Measurements from ENCODE around the gene GLRA1. TPM values are rescaled to one million over a fixed set of nuclear protein-coding genes. Genes with fewer than 3 reads are reported as not detected.
"Not testable (repeated sequence)": the region's sequence is repeated elsewhere in the genome, so short reads cannot be mapped to it uniquely, and the experiment has no call there.

GLRA1 gene
- total RNA-seq, 2 experiments from 2014 or later, result not detected

DNA sequence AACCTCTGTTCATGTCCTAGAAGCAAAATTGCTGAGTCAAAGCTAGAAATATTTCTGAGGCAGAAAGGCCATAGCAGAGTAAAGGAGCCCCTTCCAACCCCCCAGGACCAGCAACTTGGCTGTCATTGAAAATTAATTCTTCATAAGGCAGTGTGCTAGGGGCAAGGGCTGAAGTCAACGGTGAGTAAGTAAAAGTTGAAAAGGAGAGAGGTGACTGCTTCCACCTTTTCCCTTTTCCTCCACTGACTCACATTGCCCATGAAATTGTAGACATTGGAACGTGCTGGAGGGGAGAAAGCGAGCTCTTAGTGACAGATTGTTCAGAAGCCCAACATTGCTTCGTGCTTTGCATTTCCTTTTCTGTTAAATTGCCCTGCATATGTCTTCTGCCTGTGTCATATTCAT lies 19.1 kb downstream of the GLRA1 start:
- no peak overlapping the region for H3K27ac Mint-ChIP-seq
- no peak overlapping the region for H3K4me3 Mint-ChIP-seq
- H3K36me3 Mint-ChIP-seq, result no peaks in the 10 kb centered on the region
- H3K9me3 Mint-ChIP-seq, result no peaks in the 10 kb centered on the region
- POLR2A ChIA-PET, result no interaction called here
- no peaks in the 10 kb centered on the region for H3K4me1 Mint-ChIP-seq
- peaks cover 4% of the 10 kb centered on the region for H3K27me3 Mint-ChIP-seq
- ATAC-seq (ENCODE audit: low read depth), result no peak
- DNase-seq, result no peak

- no peaks in the 10 kb centered on the region for H3K4me1 Mint-ChIP-seq
- H3K4me3 Mint-ChIP-seq, result no peak overlapping the region
- DNase-seq (no peak), ATAC-seq (ENCODE audit: low read depth) (no peak)
- no peak overlapping the region for H3K27ac Mint-ChIP-seq
- no peaks in the 10 kb centered on the region for H3K9me3 Mint-ChIP-seq
- peaks cover 4% of the 10 kb centered on the region for H3K27me3 Mint-ChIP-seq
- no peaks in the 10 kb centered on the region for H3K36me3 Mint-ChIP-seq
- POLR2A ChIA-PET, result no interaction called here
Measured at GRCh38 chr5:151904909-151905308, 19.7 kb downstream of the GLRA1 start.

DNA sequence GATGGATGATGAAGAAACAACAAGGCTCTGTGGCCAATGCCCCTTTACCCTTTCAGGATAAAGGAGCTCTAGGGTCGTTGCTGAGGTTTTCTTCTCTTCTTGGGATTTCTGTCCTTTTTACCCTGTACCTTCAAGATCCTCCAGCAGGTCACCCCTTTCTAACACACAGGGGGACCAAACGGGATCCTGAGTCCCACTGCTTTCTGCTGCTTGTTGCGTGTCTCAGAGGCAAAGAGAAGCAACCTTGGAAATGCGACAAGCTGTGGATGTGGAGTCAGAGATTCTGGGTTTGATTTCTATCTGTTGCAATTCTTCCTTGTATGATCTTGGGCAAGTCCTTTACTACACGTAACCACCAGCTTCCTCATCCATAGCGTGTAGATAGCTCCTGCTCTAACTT lies 20.5 kb downstream of the GLRA1 start:
- no peak overlapping the region for H3K27ac Mint-ChIP-seq
- H3K9me3 Mint-ChIP-seq, result no peaks in the 10 kb centered on the region
- no peaks in the 10 kb centered on the region for H3K4me1 Mint-ChIP-seq
- H3K27me3 Mint-ChIP-seq, result peaks cover 4% of the 10 kb centered on the region
- no peak overlapping the region for H3K4me3 Mint-ChIP-seq
- DNase-seq (no peak), ATAC-seq (ENCODE audit: low read depth) (no peak)
- H3K36me3 Mint-ChIP-seq, result no peaks in the 10 kb centered on the region
- POLR2A ChIA-PET, result no interaction called here

GRCh38 chr5:151903243-151903653 lies 21.4 kb downstream of the GLRA1 start:
- ATAC-seq (ENCODE audit: low read depth) (no peak), DNase-seq (no peak)
- Mint-ChIP-seq H3K4me1 (no peaks in the 10 kb centered on the region), H3K4me3 (no peak overlapping the region), H3K9me3 (peaks cover 1% of the 10 kb centered on the region), H3K27me3 (peaks cover 7% of the 10 kb centered on the region), H3K36me3 (no peaks in the 10 kb centered on the region), H3K27ac (no peak overlapping the region)
- POLR2A ChIA-PET, result no interaction called here

DNA sequence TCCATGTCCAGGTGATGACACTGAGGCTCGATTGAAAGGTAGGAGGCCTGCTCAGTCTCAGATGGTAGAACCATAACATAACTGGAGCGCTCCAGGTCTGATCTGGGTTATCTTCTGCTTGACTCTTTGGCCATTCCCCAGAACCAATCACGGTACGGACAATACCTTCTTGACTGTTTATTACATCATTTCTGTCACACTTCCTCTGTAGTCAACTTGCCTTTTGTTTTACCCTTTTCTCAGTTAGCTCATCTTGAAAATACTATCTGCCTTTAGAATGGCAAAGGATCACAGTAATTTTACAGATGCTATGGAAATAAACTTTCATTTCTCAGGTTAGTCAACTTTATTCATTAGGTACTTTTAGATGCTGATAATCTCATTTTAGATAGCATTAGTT lies 22.4 kb downstream of the GLRA1 start:
- POLR2A ChIA-PET, result no interaction called here
- Mint-ChIP-seq H3K27me3 (peaks cover 7% of the 10 kb centered on the region), H3K4me1 (no peaks in the 10 kb centered on the region), H3K9me3 (peaks cover 1% of the 10 kb centered on the region), H3K4me3 (no peak overlapping the region), H3K27ac (no peak overlapping the region), H3K36me3 (no peaks in the 10 kb centered on the region)
- no peak for DNase-seq
- no peak for ATAC-seq (ENCODE audit: low read depth)

- Mint-ChIP-seq H3K4me3 (no peak overlapping the region), H3K27me3 (peaks cover 7% of the 10 kb centered on the region)
Measured at GRCh38 chr5:151901611-151902010, 23.0 kb downstream of the GLRA1 start.

DNA sequence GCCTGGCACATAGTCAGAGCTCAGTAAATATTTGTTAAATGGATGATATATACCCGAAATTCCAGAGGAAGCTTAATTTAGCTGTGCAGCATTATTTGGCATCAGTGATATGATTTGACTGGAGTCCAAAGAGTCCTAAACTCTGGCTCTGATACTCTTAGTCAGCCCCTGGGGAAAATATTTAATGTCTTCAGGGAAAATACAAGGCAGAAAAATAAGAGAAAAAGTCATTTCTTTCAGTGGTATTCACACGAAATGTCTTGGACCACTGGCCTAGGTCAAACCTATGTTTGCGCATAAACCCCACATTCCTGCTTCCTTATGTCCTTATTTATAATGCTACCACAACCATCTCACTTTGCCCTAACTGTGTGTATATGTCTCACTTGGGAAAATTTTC lies 23.8 kb downstream of the GLRA1 start:
- no peak overlapping the region for H3K27ac Mint-ChIP-seq
- H3K27me3 Mint-ChIP-seq, result peaks cover 7% of the 10 kb centered on the region
- no peaks in the 10 kb centered on the region for H3K36me3 Mint-ChIP-seq
- peaks cover 1% of the 10 kb centered on the region for H3K9me3 Mint-ChIP-seq
- no peaks in the 10 kb centered on the region for H3K4me1 Mint-ChIP-seq
- no peak overlapping the region for H3K4me3 Mint-ChIP-seq
- DNase-seq (no peak), ATAC-seq (ENCODE audit: low read depth) (no peak)
- POLR2A ChIA-PET, result no interaction called here

More at GRCh38 chr5:151901611-151902010, 23.0 kb downstream of the GLRA1 start:
- DNase-seq, result no peak
- Mint-ChIP-seq H3K9me3 (peaks cover 1% of the 10 kb centered on the region), H3K36me3 (no peaks in the 10 kb centered on the region), H3K27ac (no peak overlapping the region), H3K4me1 (no peaks in the 10 kb centered on the region)
- ATAC-seq (ENCODE audit: low read depth), result no peak
- POLR2A ChIA-PET, result no interaction called here

GRCh38 chr5:151899399-151899798 lies 25.3 kb downstream of the GLRA1 start:
- Mint-ChIP-seq H3K4me3 (no peak overlapping the region), H3K36me3 (no peaks in the 10 kb centered on the region)
- POLR2A ChIA-PET, result no interaction called here

GRCh38 chr5:151897896-151898295 lies 26.8 kb downstream of the GLRA1 start:
- H3K4me1 Mint-ChIP-seq, result no peaks in the 10 kb centered on the region
- POLR2A ChIA-PET, result no interaction called here

More at GRCh38 chr5:151899399-151899798, 25.3 kb downstream of the GLRA1 start:
- ATAC-seq (ENCODE audit: low read depth) (no peak), DNase-seq (no peak)
- Mint-ChIP-seq H3K4me1 (no peaks in the 10 kb centered on the region), H3K27ac (no peak overlapping the region), H3K27me3 (peaks cover 7% of the 10 kb centered on the region), H3K9me3 (peaks cover 1% of the 10 kb centered on the region)

DNA sequence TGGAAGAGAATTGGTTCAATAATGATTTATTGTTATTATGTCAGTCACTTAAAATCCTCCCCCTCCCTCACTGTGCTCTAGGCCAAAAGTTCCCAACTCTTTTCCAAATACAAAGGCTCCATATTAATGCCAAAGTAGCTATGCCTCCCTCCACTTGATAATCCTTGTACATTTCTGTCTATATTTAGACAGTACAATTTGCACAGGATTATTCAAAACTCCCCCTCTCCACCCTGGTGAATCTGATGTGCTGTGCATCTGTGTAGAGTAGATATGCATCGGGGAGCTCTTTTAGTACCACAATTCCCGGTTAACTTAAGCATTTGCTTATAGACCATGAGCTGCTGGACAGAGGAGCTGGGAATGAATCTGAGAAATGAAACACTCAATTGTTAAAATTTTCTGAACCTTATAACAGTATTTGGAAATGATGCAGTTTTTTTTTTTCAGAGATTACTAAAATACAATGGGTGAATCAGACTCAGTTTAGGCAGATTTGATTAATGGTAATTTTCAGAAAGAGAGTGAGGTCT lies 27.6 kb downstream of the GLRA1 start:
- H3K27ac Mint-ChIP-seq, result no peak overlapping the region
- ATAC-seq (ENCODE audit: low read depth) (no peak), DNase-seq (no peak)
- H3K36me3 Mint-ChIP-seq, result no peaks in the 10 kb centered on the region
- no peaks in the 10 kb centered on the region for H3K4me1 Mint-ChIP-seq
- peaks cover 3% of the 10 kb centered on the region for H3K27me3 Mint-ChIP-seq
- POLR2A ChIA-PET, result no interaction called here
- peaks cover 1% of the 10 kb centered on the region for H3K9me3 Mint-ChIP-seq
- H3K4me3 Mint-ChIP-seq, result no peak overlapping the region

More at GRCh38 chr5:151897896-151898295, 26.8 kb downstream of the GLRA1 start:
- Mint-ChIP-seq H3K27me3 (peaks cover 3% of the 10 kb centered on the region), H3K27ac (no peak overlapping the region), H3K36me3 (no peaks in the 10 kb centered on the region), H3K9me3 (peaks cover 1% of the 10 kb centered on the region), H3K4me3 (no peak overlapping the region)
- ATAC-seq (ENCODE audit: low read depth) (no peak), DNase-seq (no peak)

GRCh38 chr5:151896031-151896691 lies 28.5 kb downstream of the GLRA1 start:
- DNase-seq (no peak), ATAC-seq (ENCODE audit: low read depth) (no peak)
- H3K4me1 Mint-ChIP-seq, result no peaks in the 10 kb centered on the region
- H3K4me3 Mint-ChIP-seq, result no peak overlapping the region
- H3K36me3 Mint-ChIP-seq, result no peaks in the 10 kb centered on the region
- H3K27ac Mint-ChIP-seq, result no peak overlapping the region
- POLR2A ChIA-PET, result no interaction called here
- peaks cover 3% of the 10 kb centered on the region for H3K27me3 Mint-ChIP-seq
- H3K9me3 Mint-ChIP-seq, result peaks cover 1% of the 10 kb centered on the region

DNA sequence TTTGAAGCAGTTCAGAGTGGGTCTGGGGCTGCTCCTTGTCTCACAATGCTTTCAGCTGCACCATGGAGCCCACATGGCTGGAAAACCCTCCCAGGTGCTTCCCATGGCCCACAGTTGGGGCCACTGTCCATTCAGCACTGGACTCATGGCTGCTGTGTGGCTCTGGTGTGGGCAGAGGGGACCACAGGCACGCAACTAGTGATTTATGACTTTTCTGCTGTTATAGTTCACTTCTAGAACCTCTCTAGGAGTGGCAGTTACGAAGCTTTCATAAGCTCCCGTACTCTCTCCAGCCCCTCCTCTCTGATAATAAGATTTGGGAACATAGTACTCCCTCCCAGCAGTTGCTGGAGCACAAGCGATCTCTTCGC lies 29.0 kb downstream of the GLRA1 start:
- Mint-ChIP-seq H3K9me3 (peaks cover 1% of the 10 kb centered on the region), H3K4me3 (no peak overlapping the region), H3K27ac (no peak overlapping the region), H3K4me1 (no peaks in the 10 kb centered on the region), H3K27me3 (peaks cover 3% of the 10 kb centered on the region), H3K36me3 (no peaks in the 10 kb centered on the region)
- ATAC-seq (ENCODE audit: low read depth) (no peak), DNase-seq (no peak)
- POLR2A ChIA-PET, result no interaction called here

- H3K27ac Mint-ChIP-seq; H3K36me3 Mint-ChIP-seq; H3K4me1 Mint-ChIP-seq; H3K4me3 Mint-ChIP-seq; ATAC-seq (ENCODE audit: low read depth); H3K27me3 Mint-ChIP-seq; DNase-seq; H3K9me3 Mint-ChIP-seq; POLR2A ChIA-PET: not testable (repeated sequence)
Measured at GRCh38 chr5:151893485-151893884, 31.2 kb downstream of the GLRA1 start.

GRCh38 chr5:151892393-151892792 lies 32.3 kb downstream of the GLRA1 start:
- no peak for ATAC-seq (ENCODE audit: low read depth)
- Mint-ChIP-seq H3K4me3 (no peak overlapping the region), H3K27me3 (no peaks in the 10 kb centered on the region), H3K27ac (no peak overlapping the region), H3K36me3 (no peaks in the 10 kb centered on the region), H3K9me3 (no peaks in the 10 kb centered on the region), H3K4me1 (no peaks in the 10 kb centered on the region)
- POLR2A ChIA-PET, result no interaction called here
- DNase-seq, result no peak

All from activated naive CD8-positive, alpha-beta T cell treated with anti-CD3 and anti-CD28 coated beads, Interleukin-2, amount 10 ng/mL, durations not matched to agents 7 days and 5 days (primary cell).